ENCODE measurements around the gene MRPL53. TPM values are rescaled to one million over a fixed set of nuclear protein-coding genes. Genes with fewer than 3 reads are reported as not detected.

Gene MRPL53
- total and polyA plus RNA-seq, 9 of the 15 experiments (the other 6 are each of a cell fraction or from before 2014, with no cell fraction given) = 11.5 to 87.9 (median 41.1) TPM

GRCh38 chr2:74481961-74482800 is 9.7 kb upstream of the MRPL53 start (continued):
- peak; percentile 7; the same call in 1 of the 2 replicates for TF ChIP-seq HLTF (IDR thresholded peaks at IDR 0.05)
- peak; percentile 51; the same call in 1 of the 2 replicates for TF ChIP-seq AFF4 (CRISPR knock-in tag; IDR thresholded peaks at IDR 0.05)
- TF ChIP-seq NRF1 (conservative IDR thresholded peaks at IDR 0.05 in 1 of 2, IDR thresholded peaks at IDR 0.05 in 1 of 2) = peak in 1 of 2 experiments; percentile 46; a peak in 2 of 4 replicates
- no peak for TF ChIP-seq JUN (IDR thresholded peaks at IDR 0.05; ENCODE audit: borderline replicate concordance, low read depth, low read length)
- no peak for TF ChIP-seq JUN (CRISPR knock-in tag; IDR thresholded peaks at IDR 0.05; ENCODE audit: borderline replicate concordance)
- TF ChIP-seq, protein P1, sequence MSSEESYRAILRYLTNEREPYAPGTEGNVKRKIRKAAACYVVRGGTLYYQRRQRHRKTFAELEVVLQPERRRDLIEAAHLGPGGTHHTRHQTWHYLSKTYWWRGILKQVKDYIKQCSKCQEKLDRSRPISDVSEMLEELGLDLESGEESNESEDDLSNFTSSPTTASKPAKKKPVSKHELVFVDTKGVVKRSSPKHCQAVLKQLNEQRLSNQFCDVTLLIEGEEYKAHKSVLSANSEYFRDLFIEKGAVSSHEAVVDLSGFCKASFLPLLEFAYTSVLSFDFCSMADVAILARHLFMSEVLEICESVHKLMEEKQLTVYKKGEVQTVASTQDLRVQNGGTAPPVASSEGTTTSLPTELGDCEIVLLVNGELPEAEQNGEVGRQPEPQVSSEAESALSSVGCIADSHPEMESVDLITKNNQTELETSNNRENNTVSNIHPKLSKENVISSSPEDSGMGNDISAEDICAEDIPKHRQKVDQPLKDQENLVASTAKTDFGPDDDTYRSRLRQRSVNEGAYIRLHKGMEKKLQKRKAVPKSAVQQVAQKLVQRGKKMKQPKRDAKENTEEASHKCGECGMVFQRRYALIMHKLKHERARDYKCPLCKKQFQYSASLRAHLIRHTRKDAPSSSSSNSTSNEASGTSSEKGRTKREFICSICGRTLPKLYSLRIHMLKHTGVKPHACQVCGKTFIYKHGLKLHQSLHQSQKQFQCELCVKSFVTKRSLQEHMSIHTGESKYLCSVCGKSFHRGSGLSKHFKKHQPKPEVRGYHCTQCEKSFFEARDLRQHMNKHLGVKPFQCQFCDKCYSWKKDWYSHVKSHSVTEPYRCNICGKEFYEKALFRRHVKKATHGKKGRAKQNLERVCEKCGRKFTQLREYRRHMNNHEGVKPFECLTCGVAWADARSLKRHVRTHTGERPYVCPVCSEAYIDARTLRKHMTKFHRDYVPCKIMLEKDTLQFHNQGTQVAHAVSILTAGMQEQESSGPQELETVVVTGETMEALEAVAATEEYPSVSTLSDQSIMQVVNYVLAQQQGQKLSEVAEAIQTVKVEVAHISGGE (CRISPR knock-in tag; IDR thresholded peaks at IDR 0.05) = peak in 1 of 3 experiments; percentile 71; a peak in 2 of 6 replicates
- no peak for TF ChIP-seq FOXM1 (IDR thresholded peaks at IDR 0.05; ENCODE audit: low read depth)
- 0 out of 2 replicates have a peak, but pooled peaks have one; percentile 86 for TF ChIP-seq FOXM1 (CRISPR knock-in tag; IDR thresholded peaks at IDR 0.05; ENCODE audit: low read depth)
- TF ChIP-seq E2F3 (CRISPR knock-in tag; IDR thresholded peaks at IDR 0.05) = 0 out of 2 replicates have a peak, but pooled peaks have one; percentile 27
- no peak for TF ChIP-seq CBX3 (IDR thresholded peaks at IDR 0.05; ENCODE audit: borderline replicate concordance in 1 of 2, low read length in 2 of 2)
- TF ChIP-seq SAFB (IDR thresholded peaks at IDR 0.05; ENCODE audit: borderline replicate concordance, low read depth, low read length) = no peak
- TF ChIP-seq ZBTB34 (CRISPR knock-in tag; IDR thresholded peaks at IDR 0.05) = no peak
- TF ChIP-seq ZNF224 (CRISPR knock-in tag; IDR thresholded peaks at IDR 0.05) = peak; percentile 57; the same call in 1 of the 2 replicates
- no peak for TF ChIP-seq THAP7 (CRISPR knock-in tag; IDR thresholded peaks at IDR 0.05)
- TF ChIP-seq GTF2A2 (tag; IDR thresholded peaks at IDR 0.05) = no peak
- 0 out of 2 replicates have a peak, but pooled peaks have one; percentile 19 for TF ChIP-seq KDM2B (CRISPR knock-in tag; IDR thresholded peaks at IDR 0.05)
- no peak for TF ChIP-seq MYNN (IDR thresholded peaks at IDR 0.05)
- TF ChIP-seq MYNN (CRISPR knock-in tag; IDR thresholded peaks at IDR 0.05) = no peak
